HG03097 (cell line): ENCODE results near the gene P3H4.
"Not testable (repeated sequence)": the region's sequence is repeated elsewhere in the genome, so short reads cannot be mapped to it uniquely, and the experiment has no call there.

ENCODE experiments used
- ATAC-seq: cut with Tn5 transposase; IDR thresholded peaks from one replicate; pipeline ENCODE4 v1.9.1; 2021; ENCODE audit not compliant: unreplicated experiment, low FRiP score

Gene P3H4

DNA sequence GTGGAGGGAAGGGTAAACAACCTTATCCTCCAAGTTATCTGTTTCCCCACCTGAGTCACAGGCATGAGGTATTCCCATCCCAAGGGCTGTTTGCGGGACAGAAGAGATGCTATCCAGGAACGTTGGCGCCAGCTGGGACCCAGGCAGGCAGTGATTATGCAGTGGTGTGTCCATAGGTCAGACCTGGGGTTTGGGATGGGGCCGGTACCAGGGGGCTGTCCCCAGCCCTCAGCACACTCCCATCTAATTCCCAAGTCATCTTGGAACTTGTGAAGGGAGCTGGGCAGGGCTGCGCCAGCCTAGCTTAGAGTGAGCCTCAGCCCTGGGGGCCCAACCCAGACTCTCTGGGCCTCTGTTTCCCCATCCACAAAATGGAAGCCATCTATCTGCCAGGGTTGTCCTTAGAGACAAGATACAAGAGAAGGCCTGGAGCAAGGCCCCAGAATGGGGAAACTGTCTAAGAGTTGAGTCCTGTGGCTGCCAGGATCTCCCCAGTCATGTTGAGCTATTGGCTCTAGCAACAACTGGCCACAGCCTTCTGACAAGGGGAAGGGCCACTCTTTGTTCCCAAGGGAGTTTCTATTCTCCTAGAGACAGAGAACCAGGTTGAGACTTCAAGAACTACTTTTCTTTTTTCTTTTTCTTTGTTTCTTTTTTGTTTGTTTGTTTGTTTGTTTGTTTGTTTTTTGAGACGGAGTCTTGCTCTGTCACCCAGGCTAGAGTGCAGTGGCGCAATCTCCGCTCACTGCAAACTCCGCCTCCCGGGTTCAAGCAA is 15.4 kb downstream of the P3H4 start:
- no peak for ATAC-seq

DNA sequence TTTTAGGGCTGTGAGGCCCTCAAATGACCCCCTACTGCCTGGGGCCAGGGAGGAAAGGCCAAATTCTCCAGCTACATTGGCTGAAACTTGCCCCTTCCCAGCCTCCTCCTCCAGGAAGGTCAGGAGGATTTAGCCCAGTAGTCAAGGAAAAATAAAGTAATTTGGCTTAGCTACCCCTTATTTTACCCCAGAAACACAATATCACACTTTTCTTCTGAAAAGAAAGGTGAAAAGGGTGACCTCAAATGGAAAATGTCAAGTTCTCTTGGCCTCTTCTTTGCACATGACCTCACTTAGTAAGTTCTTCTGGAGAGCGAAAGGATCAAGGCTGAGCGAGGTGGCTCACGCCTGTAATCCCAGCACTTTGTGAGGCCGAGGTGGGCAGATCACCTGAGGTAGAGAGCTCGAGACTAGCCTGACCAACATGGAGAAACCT is 17.2 kb downstream of the P3H4 start:
- no peak for ATAC-seq

GRCh38 chr17:41793784-41794539 is 17.8 kb downstream of the P3H4 start:
- ATAC-seq, result no peak

GRCh38 chr17:41792845-41793783 is 18.6 kb downstream of the P3H4 start:
- no peak for ATAC-seq

- no peak for ATAC-seq
These were observed 24.7 kb downstream of the P3H4 start for GRCh38 chr17:41787021-41787418.

GRCh38 chr17:41786227-41787020 is 25.3 kb downstream of the P3H4 start, which contains the start of gene JUP:
JUP (minus strand) TSS chr17:41786711; CDS start chr17:41771854, 14,857 bp downstream.
- peak; percentile 82 for ATAC-seq

DNA sequence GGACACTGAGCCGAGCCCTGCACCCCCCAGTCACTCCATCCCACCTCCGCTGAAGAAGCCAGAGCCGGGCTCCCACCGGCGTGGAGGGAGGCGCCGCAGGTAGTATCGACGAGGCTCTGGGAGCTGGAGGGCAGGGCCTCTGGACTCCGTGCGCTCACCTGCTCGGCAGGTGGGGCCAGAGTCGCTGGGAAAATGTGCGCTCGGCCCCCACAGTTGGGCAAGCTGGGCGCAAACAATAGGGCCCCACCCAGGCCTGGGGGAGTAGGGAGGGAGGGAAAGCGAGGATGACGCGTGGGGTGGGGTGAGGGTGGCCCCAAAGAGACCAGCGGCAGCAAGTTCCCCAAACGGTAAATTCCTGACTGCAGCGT is 25.9 kb downstream of the P3H4 start:
- ATAC-seq, result no peak

- no peak for ATAC-seq
These were observed 26.5 kb downstream of the P3H4 start for GRCh38 chr17:41785091-41785858.

DNA sequence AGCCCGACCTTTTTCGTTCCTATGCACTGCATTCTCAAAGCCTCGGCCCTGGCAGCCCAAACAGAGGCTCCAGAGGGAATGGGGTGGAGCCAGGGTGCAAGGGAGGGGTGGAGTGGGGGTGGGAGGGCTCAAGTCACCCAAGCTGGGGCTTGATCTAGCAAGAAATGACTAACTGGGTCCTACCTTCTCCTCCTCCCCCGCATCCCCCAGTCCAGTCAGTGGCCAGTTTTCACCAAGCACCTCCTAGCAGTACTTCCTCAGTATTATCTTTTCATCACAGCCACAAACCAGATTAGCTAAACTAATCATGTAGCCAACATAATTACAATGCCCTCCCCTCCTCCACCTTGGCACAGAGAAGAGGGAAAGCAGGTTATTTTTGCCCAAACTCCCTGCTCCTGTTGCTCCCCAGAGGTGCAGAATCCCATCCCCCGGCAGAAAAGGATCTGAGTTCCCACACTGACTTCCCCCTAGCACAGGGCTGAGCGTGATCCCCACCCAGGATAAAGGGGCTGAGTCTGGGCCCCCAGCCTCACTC is 27.5 kb downstream of the P3H4 start:
- ATAC-seq, result no peak

- ATAC-seq, result no peak
These were observed 29.6 kb downstream of the P3H4 start for GRCh38 chr17:41782142-41782541.

DNA sequence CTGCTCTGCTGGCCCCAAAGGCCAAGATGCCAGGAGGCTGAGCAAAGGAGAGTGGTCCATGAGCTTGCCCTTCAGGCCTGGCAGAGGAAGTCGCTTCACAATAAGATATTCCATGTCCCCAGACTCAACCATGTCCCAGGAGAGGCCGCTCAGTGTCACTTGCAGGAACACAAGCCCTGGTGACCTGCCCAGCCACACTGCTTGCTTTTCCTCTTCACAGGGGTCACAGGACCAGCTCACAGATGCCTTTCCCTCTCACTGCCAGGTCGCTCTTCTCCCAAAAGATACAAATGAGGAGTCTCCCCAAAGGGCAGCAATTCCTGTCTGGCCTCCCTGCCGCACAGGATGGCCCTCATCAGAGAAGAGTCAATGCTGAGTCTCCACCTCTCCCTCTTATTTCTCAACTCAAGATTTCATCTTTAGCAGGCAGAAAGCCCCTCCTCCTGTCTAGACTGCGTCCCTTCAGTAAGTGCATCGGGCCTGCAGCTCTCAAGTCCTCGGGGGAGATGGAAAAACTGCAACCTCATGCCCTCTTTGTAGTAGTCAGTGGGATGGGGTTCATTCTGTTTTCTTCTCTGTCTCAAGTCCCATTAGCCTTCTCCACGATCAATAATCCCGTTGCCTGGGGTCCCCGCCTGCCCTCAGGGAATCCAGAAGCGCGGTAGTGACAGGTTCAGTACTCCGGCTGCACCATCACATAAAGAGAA is 30.2 kb downstream of the P3H4 start:
- ATAC-seq, result no peak

DNA sequence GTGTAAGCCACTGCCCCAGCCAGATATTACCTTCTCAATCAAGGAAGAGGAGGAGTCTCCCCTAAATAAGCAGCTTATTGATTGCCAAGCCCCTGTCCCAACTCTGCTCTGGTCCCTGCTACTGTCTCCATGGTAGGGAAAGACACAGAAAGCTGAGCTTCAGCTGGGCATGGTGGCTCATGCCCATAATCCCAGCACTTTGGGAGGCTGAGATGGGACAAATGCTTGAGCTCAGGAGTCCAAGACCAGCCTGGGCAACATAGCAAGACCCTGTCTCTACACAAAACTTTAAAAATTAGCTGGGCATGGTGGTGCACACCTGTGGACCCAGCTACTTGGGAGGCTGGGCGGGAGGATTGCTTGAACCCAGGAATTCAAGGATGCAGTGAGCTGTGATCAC is 31.8 kb downstream of the P3H4 start:
- ATAC-seq, result no peak

- no peak for ATAC-seq
These were observed 34.1 kb downstream of the P3H4 start for GRCh38 chr17:41777574-41778188.

GRCh38 chr17:41777157-41777573 is 34.6 kb downstream of the P3H4 start:
- no peak for ATAC-seq

GRCh38 chr17:41776262-41776900 is 35.4 kb downstream of the P3H4 start:
- not testable (repeated sequence) for ATAC-seq

GRCh38 chr17:41775394-41776226 is 36.1 kb downstream of the P3H4 start:
- no peak for ATAC-seq
